Skeletal muscle cell (primary cell): ENCODE data around the gene HK2.
"Not testable (repeated sequence)": the region's sequence is repeated elsewhere in the genome, so short reads cannot be mapped to it uniquely, and the experiment has no call there.

Experiments
- DNase-seq: peaks from one replicate; pipeline ENCODE4 v3.0.0-alpha.2; 2010; ENCODE audit warnings: low read depth
- H3K4me3 ChIP-seq: 2 replicates; pipeline ENCODE4 v1.5.1; 2011; ENCODE audit warnings: low read depth, mild to moderate bottlenecking, control low read depth, low read length, moderate library complexity

The HK2 gene

DNA sequence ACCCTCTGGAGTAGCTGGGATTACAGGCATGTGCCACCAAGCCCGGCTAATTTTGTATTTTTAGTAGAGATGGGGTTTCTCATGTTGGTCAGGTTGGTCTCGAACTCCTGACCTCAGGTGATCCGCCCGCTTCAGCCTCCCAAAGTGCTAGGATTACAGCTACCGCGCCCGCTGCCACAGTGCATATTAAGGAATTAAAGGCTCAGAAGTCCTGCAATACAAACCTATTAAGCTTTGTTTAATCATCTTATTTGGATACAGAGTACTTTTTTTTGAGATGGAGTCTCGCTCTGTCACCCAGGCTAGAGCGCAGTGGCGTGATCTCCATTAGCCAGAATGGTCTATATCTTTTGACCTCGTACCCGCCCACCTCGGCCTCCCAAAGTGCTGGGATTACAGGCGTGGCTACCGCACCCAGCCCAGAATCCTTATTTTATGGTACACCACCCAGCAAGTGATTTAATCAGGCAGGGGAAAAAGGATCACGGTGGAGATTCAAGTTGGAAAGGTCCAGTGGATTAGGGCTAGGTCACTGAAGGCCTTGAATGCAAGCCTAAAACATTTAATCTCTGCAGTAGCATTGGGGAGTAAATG lies 21.3 kb downstream of the HK2 start:
- DNase-seq, result not testable (repeated sequence)

DNA sequence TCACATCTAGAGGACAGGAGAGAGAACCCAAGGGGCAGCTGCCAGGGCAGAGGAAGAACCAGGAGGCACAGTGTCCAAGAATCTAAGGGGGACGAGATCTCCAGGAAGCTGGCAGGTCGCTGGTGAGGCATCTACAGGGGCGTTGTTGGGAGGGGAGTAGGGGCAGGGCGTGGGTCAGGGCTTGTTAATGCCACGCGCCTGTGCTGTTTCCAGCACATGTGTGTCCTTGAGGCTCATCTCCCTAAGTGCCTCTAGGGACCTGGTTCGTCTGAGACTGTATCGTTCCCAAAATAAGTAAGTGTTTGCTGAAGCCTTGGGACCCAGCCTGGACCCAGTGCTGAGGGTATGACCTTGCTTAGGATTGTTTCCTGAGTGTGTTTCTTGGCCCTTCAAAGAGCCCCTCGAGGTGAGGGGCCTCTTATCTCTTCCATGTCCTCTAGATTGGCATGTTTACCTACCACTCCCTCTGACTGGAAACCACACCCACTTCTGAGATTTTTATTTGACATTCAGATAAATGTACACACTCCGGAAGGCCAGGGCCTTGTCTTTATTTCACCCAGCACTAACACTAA lies 22.2 kb downstream of the HK2 start:
- no peak for DNase-seq
- no peak overlapping the region for H3K4me3 ChIP-seq

More for the DNA sequence above, 21.3 kb downstream of the HK2 start:
- not testable (repeated sequence) for H3K4me3 ChIP-seq

DNA sequence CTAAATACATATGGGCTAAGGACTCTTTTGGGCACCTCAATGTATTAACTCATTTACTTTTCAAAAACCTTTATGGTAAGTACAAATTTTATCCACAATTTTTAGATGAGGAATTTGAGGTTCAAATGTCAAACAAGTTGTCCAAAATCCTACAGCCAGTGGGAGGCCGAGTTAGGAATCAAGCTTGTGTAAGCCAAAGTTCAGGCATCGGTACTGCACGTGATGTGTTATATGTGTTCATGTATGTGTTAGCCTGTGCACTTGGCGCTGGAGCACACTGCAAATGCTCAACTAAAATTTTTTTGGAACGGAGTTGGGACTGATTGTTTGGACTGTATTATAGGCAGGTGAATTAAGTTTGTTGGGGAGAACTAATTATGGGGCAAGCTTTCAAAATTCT lies 22.7 kb downstream of the HK2 start:
- H3K4me3 ChIP-seq, result no peak overlapping the region

DNA sequence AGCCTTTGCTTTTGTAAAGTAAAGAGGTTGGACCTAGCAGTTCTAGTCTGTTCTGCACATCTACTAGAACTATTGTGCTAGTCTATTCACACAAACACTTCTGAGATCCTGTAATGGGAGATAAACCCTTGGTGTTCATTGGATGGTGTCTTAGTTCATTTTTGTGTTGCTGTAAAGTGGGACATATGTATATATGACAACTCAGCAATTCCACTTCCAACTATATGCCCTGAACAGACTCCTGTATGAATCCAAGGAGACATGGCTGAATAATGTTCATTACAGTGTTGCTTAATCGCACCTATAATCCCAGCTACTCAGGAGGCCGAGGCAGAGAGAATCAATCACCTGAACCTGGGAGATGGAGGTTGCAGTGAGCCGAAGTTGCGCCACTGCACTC lies 23.3 kb downstream of the HK2 start:
- DNase-seq, result no peak
- H3K4me3 ChIP-seq, result no peak overlapping the region

More for the DNA sequence above, 22.7 kb downstream of the HK2 start:
- no peak for DNase-seq

DNA sequence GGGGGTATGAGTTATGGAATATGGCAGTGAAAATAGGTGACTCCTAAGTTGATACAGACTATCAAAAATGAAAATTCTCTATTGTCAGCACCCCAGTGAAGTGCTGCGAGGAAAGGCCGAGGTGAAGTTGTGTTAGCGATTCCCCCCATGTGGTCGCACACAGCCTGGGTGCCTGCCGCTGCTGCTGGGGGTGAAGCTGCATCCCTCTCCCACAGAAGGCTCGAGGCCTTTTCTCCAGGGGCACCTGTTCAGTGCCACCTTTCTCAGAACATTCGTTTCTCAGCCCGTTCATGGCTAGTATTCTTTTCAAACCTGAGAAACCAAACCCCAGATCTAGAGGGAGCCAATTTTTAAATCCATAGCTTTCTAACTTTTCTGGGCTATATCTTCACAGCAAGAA lies 23.8 kb downstream of the HK2 start:
- H3K4me3 ChIP-seq, result no peak overlapping the region
- no peak for DNase-seq

DNA sequence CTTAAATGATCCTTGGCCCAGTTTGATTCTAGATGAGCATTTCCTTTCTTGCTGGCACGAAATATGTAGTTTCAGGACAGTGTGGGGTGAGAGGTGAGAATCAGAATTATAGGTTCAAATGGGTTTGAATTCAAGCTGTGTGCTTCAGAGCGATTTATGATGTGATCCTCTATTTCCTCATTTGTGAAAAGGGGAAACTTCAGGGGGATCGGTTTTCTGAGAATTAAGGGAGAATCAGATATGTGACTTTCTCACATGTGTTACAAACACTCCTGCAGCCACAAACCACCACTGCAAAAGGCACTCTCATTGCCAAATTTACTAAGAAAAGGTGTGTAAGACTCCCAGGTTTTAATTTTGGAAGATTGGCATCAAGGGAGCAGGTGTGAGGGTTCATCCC lies 24.4 kb downstream of the HK2 start:
- DNase-seq, result no peak
- no peak overlapping the region for H3K4me3 ChIP-seq

DNA sequence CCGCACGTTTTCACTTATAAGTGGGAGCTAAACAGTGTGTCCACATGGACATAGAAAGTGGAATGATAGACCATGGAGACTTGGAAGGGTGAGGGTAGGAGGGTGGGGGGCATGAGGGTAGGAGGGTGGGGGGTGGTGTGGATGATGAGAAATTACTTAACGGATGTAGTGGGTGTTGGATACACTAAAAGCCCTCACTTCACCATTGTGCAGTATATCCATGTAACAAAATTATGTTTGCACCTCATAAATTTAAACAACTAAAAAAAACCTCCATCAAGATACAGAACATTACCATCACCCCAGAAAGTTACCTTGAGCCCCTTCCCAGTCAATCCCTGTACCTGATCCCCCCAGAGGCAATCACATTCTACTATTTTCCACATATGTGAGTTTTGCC lies 26.2 kb downstream of the HK2 start:
- no peak overlapping the region for H3K4me3 ChIP-seq
- DNase-seq, result no peak

DNA sequence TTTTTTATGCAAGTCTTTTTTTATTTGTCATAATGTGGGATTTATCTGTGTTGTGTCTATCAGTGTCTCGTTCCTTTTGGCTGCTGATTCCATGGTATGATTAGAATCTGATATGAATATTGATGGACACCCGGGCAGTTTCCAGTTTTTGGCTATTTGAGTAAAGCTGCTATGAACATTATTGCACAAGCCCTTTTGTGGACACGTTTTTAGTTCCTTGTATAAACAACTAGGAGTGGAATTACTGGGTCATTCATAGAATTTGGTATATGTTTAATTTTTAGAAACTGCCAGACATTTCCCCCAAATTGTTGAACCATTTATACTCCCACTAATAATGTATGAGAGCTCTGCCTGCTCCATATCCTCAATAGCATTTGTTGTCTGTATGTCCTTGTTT lies 26.6 kb downstream of the HK2 start:
- H3K4me3 ChIP-seq, result no peak overlapping the region
- DNase-seq, result no peak

DNA sequence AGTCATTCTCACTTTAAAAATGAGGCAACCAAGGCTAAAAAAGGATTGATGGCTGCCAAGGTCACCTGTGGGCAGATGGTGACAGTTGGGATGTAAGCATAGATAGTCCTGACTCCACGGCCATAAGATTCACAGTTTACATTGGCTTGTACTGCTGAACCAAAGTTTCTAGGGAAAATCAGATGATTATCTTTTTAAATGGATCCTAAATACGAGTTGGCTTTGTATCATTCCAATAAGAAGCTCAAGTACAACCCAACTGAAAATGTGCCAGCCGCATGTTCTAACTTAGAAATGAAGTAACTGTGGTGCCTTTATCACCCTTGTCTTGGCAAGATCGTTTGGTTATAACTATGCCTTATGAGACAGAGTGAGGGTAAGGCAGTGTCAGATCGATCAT lies 27.6 kb downstream of the HK2 start:
- no peak for DNase-seq
- no peak overlapping the region for H3K4me3 ChIP-seq

DNA sequence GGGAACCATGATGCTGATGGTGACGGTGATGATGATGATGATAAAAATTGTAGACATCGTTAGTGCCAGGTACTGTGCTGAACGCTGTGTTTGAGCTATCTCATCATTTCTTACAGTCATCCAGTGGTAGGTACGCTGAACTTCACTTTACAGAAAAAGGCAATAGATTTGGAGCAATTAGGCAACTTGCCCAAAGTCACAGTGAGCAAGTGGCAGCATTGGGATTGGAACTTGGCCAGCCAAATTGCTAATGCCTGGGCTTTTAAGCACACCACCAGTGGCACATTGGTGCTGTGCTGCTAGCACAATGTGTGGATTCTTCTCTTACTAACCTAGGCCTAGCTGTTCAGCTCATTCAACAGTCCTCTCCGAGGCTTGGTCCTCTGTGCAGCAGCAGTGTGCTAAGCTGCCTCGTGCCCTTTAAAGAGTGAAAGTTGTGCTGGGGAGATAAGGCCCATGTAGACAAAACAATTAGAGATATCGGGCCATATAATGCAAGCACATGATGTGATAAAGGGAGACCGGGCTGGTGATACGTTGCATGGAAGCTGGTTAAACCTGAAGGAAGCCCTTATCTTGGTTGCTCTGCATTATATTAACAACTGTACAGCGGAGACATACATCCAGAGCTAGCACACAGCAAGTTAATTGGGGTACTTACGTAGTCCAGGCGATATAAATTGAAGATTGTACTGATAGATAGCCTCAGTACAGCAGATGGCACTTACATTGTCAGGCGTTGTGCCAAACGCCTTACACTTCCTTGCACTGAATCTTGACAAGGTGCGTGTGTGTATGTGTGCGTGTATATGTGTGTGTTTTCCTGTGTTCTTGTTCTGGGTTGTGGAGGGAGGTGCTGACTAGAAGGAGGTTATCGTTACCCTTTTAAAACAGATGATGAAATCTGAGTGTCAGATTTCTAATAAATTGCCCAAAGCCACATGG lies 28.4 kb downstream of the HK2 start:
- no peak overlapping the region for H3K4me3 ChIP-seq
- no peak for DNase-seq

DNA sequence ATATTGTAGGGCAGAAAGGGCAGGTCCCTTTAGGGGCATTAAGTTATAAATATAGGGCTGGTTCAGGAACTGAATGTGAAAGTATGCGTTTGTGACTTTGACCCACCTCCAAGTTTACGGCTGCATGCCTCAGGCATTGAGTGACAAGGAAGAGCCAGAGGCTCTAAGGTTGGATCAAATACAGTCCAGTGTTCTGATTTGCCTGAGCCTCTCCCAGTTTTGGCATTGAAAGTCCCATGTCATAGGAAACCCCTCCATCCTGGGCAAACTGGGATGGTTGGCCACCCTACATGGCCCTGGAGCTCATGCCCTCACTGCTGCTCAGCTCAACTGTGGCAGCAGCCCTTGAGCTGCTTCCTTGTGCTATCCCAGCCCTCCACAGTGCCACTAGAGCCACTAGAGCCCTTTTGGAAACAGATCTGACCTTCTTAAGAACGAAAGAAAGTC lies 29.9 kb downstream of the HK2 start:
- no peak overlapping the region for H3K4me3 ChIP-seq
- DNase-seq, result no peak

DNA sequence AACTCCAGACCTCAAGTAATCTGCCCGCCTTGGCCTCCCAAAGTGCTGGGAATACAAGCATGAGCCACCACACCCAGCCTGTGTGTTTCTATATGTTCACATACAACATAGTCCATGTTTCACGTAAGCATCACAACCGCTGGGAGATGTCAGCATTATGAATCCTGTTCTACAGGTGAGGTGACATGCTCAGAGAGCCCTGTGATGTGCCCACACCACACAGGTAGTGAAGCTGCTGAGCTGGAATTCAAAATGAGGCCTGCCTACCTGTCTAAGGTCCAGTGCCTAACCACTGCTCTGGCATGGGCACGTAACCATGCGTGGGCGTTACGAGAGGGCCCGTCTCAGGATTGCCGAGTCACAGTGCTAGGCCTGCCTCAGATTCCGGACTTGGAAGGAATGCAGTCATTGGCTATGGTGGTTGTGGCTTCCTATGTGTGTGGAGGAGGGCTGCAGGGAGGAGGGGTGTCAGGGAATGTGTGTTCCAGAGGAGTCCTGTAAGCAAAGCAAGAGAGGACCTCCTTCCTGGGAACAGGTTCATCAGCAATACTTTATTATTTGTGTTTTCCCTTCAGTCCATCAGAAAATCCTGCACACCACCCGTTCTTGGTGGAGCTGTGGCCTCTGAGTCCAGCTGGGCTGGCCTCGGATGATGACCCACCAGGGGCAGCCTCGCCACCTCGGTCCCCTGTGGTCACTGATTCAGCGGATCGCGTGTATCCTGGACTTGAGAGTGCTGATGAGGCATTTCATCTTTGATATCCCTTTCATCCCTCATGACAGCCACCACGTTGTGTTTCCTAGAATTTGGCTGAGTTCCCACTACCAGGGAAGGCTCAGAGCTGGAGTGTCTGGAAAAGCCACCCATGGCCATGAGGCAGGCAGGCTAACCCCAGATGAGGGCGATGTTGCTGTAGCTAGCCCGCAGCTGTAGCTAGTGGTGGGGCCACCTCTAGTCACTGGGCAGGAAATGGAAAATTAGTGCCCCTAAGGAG lies 31.1 kb downstream of the HK2 start:
- no peak overlapping the region for H3K4me3 ChIP-seq
- no peak for DNase-seq

DNA sequence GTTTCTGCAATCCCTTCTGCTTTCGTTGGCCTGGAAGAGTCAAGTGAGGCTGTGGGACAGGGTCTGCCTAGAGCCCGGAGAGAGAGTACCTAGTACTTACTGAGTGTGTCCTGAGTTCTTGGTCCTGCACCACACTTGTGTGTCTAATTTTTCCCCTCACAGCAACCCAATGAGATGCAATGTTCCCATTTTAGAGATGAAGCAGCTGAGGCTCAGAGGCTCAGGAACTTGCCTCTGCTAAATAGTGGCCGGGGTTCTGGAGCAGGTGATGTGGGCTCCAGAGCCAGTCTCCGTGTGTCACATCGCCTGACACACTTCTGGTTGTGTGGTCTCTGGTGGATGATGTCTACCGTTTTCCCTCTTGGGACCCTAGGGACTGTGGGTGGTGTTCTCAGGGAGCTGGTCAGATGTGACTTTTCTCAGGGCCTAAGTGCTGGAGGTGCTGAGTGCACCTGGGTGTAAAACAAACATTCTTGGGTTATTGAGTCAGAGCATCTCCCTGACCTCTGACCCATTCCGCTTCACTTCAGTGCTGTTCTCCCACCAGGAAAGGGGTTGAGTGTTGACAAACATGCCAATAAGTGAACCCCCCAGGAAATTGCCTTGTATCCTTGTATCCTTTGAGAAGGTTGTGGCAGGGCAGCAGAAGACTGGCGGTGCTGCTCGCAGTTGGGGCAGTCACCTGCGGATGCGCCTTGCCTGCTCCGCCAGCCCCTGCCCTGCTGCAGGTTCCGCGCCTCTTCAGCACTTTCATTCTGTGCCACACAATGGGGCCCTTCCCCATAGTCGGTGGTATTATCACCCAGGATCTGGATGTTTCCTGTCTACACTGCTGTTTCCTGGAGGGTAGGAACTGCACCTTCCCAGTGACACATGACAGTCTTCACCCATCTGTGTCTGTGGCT lies 32.1 kb downstream of the HK2 start:
- no peak overlapping the region for H3K4me3 ChIP-seq
- DNase-seq, result no peak

DNA sequence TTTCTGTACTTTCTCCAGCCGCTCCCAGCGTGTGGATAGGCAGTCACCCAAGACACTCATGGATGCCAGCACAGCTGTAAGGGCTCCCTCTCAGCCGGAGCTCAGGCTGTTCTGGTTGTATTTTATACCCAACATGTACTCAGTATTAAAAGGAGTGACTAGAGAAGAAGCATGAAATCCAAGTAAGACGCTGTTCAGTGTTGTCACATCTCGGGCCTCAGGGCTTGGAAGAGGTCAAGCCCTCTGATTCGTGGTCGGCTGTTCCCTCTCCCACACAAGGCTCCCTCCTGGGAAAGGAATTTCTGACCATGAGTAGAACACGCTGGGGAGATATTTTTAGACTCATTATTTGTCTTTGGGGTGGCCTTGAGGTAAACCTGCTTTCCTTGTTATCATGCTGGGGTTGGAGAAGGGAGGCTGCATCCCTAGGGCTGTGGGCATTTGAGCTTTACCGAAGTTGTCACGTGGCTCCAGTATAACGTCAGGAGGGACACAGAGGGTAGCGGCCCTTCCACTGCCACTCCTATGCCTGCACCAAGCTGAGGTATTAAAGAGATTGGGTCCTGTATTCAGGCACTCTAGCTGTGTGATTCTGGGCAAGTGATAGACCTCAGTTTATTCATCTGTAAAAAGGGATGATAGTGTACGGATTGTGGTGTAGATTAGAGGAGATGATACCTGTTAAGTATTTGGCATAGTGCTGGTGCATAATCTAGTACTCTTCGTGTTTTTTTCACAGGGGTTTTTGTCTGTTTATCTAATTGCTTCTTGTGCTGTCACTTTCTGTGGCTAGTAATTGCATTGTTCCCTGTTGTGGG lies 34.1 kb downstream of the HK2 start:
- no peak for DNase-seq
- no peak overlapping the region for H3K4me3 ChIP-seq

DNA sequence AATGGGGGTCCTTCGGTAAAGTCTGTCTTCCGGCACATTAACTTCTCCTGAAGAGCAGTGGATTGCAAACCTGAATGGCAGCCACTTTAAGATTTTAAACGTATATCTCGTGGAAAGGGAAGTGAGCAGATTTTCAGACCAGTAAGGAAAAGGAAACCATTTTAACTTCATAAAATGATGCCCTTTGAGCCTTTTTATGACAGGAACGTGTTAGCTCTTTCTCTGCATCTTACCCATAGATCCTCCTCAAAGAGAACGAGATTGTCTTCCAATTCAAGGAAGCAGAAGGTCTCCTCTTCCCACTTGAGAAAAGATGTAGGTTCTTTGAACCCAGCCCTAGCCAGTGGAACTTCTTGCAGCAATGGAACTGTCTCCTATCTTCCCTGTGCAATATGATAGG lies 35.6 kb downstream of the HK2 start:
- DNase-seq, result no peak

DNA sequence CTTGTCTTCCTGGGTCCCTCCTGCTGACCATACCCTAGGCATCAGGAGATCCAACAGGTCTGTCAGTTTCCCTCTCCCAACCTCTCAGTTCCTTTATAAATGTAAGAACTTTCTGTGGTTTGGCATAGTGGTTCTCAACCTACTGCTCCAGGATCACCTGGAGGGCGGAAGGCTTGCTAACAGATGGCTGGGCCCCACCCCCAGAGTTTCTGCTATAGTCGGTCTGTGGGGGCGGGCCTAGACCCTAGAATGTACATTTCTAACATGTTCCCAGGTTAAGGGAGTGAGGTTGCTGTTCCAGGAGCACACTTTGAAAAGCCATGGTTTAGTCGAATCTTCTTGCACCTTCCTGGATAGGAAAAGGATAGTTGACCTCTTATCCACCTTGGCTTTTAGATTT lies 37.0 kb downstream of the HK2 start:
- no peak overlapping the region for H3K4me3 ChIP-seq
- DNase-seq, result no peak

More for the DNA sequence above, 35.6 kb downstream of the HK2 start:
- no peak overlapping the region for H3K4me3 ChIP-seq

DNA sequence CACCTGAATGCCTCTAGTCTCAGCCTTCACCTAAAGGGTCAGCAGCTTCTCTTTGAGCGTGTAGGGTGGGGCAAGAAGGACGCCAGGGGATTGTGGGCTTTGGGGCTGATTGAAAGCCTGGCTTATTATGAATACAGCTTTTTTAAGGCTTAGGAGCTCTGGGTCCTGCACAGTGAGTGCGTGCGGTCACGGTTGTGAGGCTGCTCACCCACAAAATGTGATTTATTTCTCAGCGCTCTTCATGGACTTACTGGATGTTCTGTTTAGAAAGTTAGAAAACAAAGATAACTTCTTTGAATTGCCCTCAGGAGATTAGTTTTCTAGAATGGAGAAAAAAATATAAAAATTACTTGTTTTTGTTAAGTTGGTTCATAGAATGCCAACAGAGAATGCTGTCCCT lies 37.5 kb downstream of the HK2 start:
- H3K4me3 ChIP-seq, result no peak overlapping the region
- no peak for DNase-seq

DNA sequence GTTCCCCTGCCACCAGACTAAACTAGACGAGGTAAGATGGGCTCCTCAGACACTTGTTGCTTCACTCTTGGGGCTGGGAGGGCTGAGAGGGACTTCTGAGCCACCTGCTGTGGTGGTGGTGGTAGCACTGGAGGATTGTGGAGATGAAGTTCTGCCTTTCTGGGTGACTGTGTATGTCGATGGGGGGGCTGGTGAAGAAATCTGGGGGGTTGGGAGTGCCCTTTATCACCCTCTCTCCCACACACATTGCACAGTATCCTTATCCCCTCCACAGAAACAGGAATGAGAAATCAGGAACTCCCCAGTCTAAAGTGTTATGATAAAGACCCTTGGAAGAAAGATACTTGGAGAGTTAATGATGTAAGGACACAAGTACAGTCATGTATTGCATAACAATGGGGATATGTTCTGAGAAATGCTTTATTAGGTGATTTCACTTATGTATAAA lies 38.5 kb downstream of the HK2 start:
- H3K4me3 ChIP-seq, result no peak overlapping the region
- no peak for DNase-seq
